NCI-H2196 treated with DMSO at 0.1 percent for 48 hours (cell line): Measurements from ENCODE around the gene PTK7.

Source experiments
- DNase-seq: peaks from one replicate; lab custom pipeline; 2025; ENCODE audit not compliant: unreplicated experiment; lab: John Stamatoyannopoulos, UW

The PTK7 gene

GRCh38 chr6:43144879-43145278 lies 68.8 kb downstream of the PTK7 start:
- DNase-seq = no peak

- no peak for DNase-seq
These were observed 70.1 kb downstream of the PTK7 start for GRCh38 chr6:43146261-43146660.

- DNase-seq = no peak
These were observed 70.9 kb downstream of the PTK7 start for GRCh38 chr6:43146709-43147688.

GRCh38 chr6:43147691-43148477 lies 71.8 kb downstream of the PTK7 start:
- DNase-seq = no peak

- no peak for DNase-seq
These were observed 73.2 kb downstream of the PTK7 start for GRCh38 chr6:43149265-43149664.

- peak; percentile 71 for DNase-seq
These were observed 74.1 kb downstream of the PTK7 start for GRCh38 chr6:43150051-43150751.

- DNase-seq = no peak
These were observed 83.5 kb downstream of the PTK7 start for GRCh38 chr6:43159599-43159998.

- DNase-seq = no peak
These were observed 87.8 kb downstream of the PTK7 start for GRCh38 chr6:43163899-43164298.

GRCh38 chr6:43170417-43170930 lies 94.4 kb downstream of the PTK7 start:
- peak; percentile 82 for DNase-seq

- DNase-seq = peak; percentile 97
These were observed 95.0 kb downstream of the PTK7 start, which contains the start of gene SRF for GRCh38 chr6:43170931-43171706. SRF (plus strand) TSS chr6:43171269; CDS start chr6:43171657, 388 bp downstream.

GRCh38 chr6:43171707-43172103 lies 95.6 kb downstream of the PTK7 start:
- DNase-seq = no peak

- no peak for DNase-seq
These were observed 96.2 kb downstream of the PTK7 start for GRCh38 chr6:43172104-43173007.

- no peak for DNase-seq
These were observed 97.6 kb downstream of the PTK7 start for GRCh38 chr6:43173591-43174262.

GRCh38 chr6:43174263-43175112 lies 98.4 kb downstream of the PTK7 start:
- DNase-seq = peak; percentile 98

- no peak for DNase-seq
These were observed 99.7 kb downstream of the PTK7 start for GRCh38 chr6:43175676-43176422.

- no peak for DNase-seq
These were observed 100.3 kb downstream of the PTK7 start for GRCh38 chr6:43176423-43176786.

GRCh38 chr6:43178150-43178549 lies 102.0 kb downstream of the PTK7 start:
- DNase-seq = no peak
